Measurements from ENCODE around the gene NUP188. TPM values are rescaled to one million over a fixed set of nuclear protein-coding genes. Genes with fewer than 3 reads are reported as not detected.

NUP188 gene
- total and polyA plus RNA-seq, 2 of the 13 experiments (the other 11 are each of a cell fraction or from before 2014, with no cell fraction given): 28.0 to 38.5 TPM

DNA sequence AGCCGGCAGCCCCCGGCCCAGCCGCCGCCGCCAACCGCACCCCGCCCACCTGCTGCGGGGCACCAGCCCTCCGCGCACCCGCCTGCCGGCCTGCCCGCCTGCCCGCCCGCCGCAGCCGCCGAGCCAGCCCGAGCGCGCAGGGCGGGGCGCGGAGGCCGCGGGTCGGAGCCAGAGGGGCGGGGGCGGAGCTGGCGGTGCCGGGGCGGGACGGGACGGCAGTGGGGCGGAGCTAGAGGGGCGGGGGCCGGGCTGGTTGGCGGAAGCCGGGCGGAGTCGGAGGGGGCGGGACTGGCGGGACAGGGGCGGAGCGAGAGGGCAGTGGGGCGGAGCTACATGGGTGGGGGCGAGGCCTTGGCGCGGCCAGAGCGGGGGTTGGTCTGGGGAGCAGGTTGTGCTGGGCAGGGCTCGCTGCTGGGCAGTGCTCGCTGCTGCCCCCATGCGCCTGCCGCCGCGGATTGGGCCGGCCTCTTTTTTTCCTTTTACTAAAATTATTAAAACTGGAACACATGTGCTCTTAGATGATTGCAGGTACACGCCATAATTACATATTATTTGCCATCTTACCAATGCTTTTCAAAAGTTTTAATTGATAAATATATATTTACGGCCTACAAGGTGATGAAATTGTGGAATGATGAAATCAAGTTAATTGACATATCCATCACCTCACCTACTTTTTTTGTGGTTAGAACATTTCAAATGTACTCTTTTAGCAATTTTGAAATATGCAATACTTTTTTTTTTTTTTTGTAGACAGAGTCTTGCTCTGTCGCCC is 80.9 kb downstream of the NUP188 start, which contains the start of gene SH3GLB2 (continued):
- no peak for TF ChIP-seq CEBPB (IDR thresholded peaks at IDR 0.05; ENCODE audit: borderline replicate concordance, low read depth, low read length)
- TF ChIP-seq SIX1 (CRISPR knock-in tag; IDR thresholded peaks at IDR 0.05; ENCODE audit: borderline replicate concordance): no peak
- TF ChIP-seq ATF7 (IDR thresholded peaks at IDR 0.05): no peak
- TF ChIP-seq ATF7 (CRISPR knock-in tag; IDR thresholded peaks at IDR 0.05): no peak
- TF ChIP-seq, protein P1, sequence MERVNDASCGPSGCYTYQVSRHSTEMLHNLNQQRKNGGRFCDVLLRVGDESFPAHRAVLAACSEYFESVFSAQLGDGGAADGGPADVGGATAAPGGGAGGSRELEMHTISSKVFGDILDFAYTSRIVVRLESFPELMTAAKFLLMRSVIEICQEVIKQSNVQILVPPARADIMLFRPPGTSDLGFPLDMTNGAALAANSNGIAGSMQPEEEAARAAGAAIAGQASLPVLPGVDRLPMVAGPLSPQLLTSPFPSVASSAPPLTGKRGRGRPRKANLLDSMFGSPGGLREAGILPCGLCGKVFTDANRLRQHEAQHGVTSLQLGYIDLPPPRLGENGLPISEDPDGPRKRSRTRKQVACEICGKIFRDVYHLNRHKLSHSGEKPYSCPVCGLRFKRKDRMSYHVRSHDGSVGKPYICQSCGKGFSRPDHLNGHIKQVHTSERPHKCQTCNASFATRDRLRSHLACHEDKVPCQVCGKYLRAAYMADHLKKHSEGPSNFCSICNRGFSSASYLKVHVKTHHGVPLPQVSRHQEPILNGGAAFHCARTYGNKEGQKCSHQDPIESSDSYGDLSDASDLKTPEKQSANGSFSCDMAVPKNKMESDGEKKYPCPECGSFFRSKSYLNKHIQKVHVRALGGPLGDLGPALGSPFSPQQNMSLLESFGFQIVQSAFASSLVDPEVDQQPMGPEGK (CRISPR knock-in tag; IDR thresholded peaks at IDR 0.05): peak; percentile 67
- TF ChIP-seq ZNF775 (CRISPR knock-in tag; IDR thresholded peaks at IDR 0.05; ENCODE audit: borderline replicate concordance): no peak
- no peak for TF ChIP-seq FOXP1 (IDR thresholded peaks at IDR 0.05)
- TF ChIP-seq FOXP1 (CRISPR knock-in tag; IDR thresholded peaks at IDR 0.05): no peak
- TF ChIP-seq MAZ (IDR thresholded peaks at IDR 0.05; ENCODE audit: borderline replicate concordance, low read depth, low read length): peak; percentile 94
- TF ChIP-seq MAZ (CRISPR knock-in tag; IDR thresholded peaks at IDR 0.05; ENCODE audit: low read depth): no peak
- TF ChIP-seq, protein P2, sequence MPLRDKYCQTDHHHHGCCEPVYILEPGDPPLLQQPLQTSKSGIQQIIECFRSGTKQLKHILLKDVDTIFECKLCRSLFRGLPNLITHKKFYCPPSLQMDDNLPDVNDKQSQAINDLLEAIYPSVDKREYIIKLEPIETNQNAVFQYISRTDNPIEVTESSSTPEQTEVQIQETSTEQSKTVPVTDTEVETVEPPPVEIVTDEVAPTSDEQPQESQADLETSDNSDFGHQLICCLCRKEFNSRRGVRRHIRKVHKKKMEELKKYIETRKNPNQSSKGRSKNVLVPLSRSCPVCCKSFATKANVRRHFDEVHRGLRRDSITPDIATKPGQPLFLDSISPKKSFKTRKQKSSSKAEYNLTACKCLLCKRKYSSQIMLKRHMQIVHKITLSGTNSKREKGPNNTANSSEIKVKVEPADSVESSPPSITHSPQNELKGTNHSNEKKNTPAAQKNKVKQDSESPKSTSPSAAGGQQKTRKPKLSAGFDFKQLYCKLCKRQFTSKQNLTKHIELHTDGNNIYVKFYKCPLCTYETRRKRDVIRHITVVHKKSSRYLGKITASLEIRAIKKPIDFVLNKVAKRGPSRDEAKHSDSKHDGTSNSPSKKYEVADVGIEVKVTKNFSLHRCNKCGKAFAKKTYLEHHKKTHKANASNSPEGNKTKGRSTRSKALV (CRISPR knock-in tag; IDR thresholded peaks at IDR 0.05): no peak
- TF ChIP-seq, protein P3, sequence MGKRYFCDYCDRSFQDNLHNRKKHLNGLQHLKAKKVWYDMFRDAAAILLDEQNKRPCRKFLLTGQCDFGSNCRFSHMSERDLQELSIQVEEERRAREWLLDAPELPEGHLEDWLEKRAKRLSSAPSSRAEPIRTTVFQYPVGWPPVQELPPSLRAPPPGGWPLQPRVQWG (CRISPR knock-in tag; IDR thresholded peaks at IDR 0.05; ENCODE audit: borderline replicate concordance, low read depth): no peak
- TF ChIP-seq ZNF451 (CRISPR knock-in tag; IDR thresholded peaks at IDR 0.05): no peak
- TF ChIP-seq ARNTL (CRISPR knock-in tag; IDR thresholded peaks at IDR 0.05): no peak
- no peak for TF ChIP-seq ZNF282 (IDR thresholded peaks at IDR 0.05; ENCODE audit: partially characterized antibody)
- TF ChIP-seq XRCC5 (optimal IDR thresholded peaks at IDR 0.05; ENCODE audit: low read length): peak; percentile 59
- TF ChIP-seq, protein P4, sequence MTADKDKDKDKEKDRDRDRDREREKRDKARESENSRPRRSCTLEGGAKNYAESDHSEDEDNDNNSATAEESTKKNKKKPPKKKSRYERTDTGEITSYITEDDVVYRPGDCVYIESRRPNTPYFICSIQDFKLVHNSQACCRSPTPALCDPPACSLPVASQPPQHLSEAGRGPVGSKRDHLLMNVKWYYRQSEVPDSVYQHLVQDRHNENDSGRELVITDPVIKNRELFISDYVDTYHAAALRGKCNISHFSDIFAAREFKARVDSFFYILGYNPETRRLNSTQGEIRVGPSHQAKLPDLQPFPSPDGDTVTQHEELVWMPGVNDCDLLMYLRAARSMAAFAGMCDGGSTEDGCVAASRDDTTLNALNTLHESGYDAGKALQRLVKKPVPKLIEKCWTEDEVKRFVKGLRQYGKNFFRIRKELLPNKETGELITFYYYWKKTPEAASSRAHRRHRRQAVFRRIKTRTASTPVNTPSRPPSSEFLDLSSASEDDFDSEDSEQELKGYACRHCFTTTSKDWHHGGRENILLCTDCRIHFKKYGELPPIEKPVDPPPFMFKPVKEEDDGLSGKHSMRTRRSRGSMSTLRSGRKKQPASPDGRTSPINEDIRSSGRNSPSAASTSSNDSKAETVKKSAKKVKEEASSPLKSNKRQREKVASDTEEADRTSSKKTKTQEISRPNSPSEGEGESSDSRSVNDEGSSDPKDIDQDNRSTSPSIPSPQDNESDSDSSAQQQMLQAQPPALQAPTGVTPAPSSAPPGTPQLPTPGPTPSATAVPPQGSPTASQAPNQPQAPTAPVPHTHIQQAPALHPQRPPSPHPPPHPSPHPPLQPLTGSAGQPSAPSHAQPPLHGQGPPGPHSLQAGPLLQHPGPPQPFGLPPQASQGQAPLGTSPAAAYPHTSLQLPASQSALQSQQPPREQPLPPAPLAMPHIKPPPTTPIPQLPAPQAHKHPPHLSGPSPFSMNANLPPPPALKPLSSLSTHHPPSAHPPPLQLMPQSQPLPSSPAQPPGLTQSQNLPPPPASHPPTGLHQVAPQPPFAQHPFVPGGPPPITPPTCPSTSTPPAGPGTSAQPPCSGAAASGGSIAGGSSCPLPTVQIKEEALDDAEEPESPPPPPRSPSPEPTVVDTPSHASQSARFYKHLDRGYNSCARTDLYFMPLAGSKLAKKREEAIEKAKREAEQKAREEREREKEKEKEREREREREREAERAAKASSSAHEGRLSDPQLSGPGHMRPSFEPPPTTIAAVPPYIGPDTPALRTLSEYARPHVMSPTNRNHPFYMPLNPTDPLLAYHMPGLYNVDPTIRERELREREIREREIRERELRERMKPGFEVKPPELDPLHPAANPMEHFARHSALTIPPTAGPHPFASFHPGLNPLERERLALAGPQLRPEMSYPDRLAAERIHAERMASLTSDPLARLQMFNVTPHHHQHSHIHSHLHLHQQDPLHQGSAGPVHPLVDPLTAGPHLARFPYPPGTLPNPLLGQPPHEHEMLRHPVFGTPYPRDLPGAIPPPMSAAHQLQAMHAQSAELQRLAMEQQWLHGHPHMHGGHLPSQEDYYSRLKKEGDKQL (CRISPR knock-in tag; IDR thresholded peaks at IDR 0.05; ENCODE audit: low read depth): no peak
- TF ChIP-seq CREB1 (IDR thresholded peaks at IDR 0.05): no peak
- TF ChIP-seq CREB1 (CRISPR knock-in tag; IDR thresholded peaks at IDR 0.05): no peak
- no peak for TF ChIP-seq KDM1A (CRISPR knock-in tag; IDR thresholded peaks at IDR 0.05)
- no peak; the same call in 2 of the 3 replicates for TF ChIP-seq MXI1 (IDR thresholded peaks at IDR 0.05; ENCODE audit: borderline replicate concordance, low read depth, low read length)
- TF ChIP-seq AKAP8 (CRISPR knock-in tag; IDR thresholded peaks at IDR 0.05): no peak
- peak; percentile 60 for TF ChIP-seq RAD21 (CRISPR knock-in tag; IDR thresholded peaks at IDR 0.05)

All from HepG2 (cell line).